HEK293T (cell line): ENCODE measurements around the gene CHRNA3.

Experiments used
- CTCF ChIA-PET: fragments of 350-600 bp; formaldehyde crosslinking; extraction: SDS; loops from one replicate; lab custom pipeline; 2021; ENCODE audit warnings: antibody characterized with exemption, inconsistent platforms; lab: Yijun Ruan, JAX
- POLR2A ChIA-PET: fragments of 350-600 bp; formaldehyde crosslinking; extraction: SDS; loops from one replicate; lab custom pipeline; 2020; ENCODE audit warnings: antibody characterized with exemption, inconsistent platforms; lab: Yijun Ruan, JAX
- DNase-seq: peaks from one replicate; pipeline ENCODE4 v3.0.0; 2012; ENCODE audit warnings: mixed read lengths; ENCODE audit errors: extremely low spot score
- ARNT ChIP-seq: fragments of 450-650 bp; IDR thresholded peaks from 2 replicates; pipeline ENCODE4 v1.6.1; 2017; ENCODE audit warnings: mild to moderate bottlenecking
- BHLHE40 ChIP-seq: fragments of 450-650 bp; IDR thresholded peaks from 2 replicates; pipeline ENCODE4 v1.6.1; 2016; ENCODE audit warnings: mild to moderate bottlenecking, moderate library complexity, borderline replicate concordance
- CTBP1 ChIP-seq: fragments of 450-650 bp; IDR thresholded peaks from 2 replicates; pipeline ENCODE4 v1.6.1; 2016; ENCODE audit warnings: borderline replicate concordance
- ELF4 ChIP-seq: fragments of 450-650 bp; IDR thresholded peaks from 2 replicates; pipeline ENCODE4 v1.6.1; 2017; ENCODE audit warnings: antibody characterized with exemption
- FOXA1 ChIP-seq: fragments of 450-650 bp; IDR thresholded peaks from 2 replicates; pipeline ENCODE4 v1.6.1; 2016; ENCODE audit warnings: mild to moderate bottlenecking
- FOXK2 ChIP-seq: fragments of 450-650 bp; IDR thresholded peaks from 2 replicates; pipeline ENCODE4 v1.6.1; 2016; ENCODE audit warnings: mild to moderate bottlenecking
- FOXM1 ChIP-seq: fragments of 450-650 bp; IDR thresholded peaks from 2 replicates; pipeline ENCODE4 v1.6.1; 2017; ENCODE audit warnings: mild to moderate bottlenecking, borderline replicate concordance
- HDGF ChIP-seq: fragments of 450-650 bp; IDR thresholded peaks from 2 replicates; pipeline ENCODE4 v1.6.1; 2017; ENCODE audit warnings: antibody characterized with exemption, borderline replicate concordance
- L3MBTL2 ChIP-seq: fragments of 450-650 bp; conservative IDR thresholded peaks from 2 replicates; pipeline ENCODE4 v1.6.1; 2016; ENCODE audit warnings: mild to moderate bottlenecking
- LEF1 ChIP-seq: fragments of 450-650 bp; IDR thresholded peaks from 2 replicates; pipeline ENCODE4 v1.6.1; 2017; ENCODE audit warnings: mild to moderate bottlenecking, borderline replicate concordance
- NFRKB ChIP-seq: fragments of 450-650 bp; IDR thresholded peaks from 2 replicates; pipeline ENCODE4 v1.6.1; 2016; ENCODE audit warnings: mild to moderate bottlenecking, moderate library complexity
- SP1 ChIP-seq: fragments of 450-650 bp; IDR thresholded peaks from 2 replicates; pipeline ENCODE4 v1.6.1; 2017
- SUZ12 ChIP-seq: fragments of 450-650 bp; IDR thresholded peaks from 2 replicates; pipeline ENCODE4 v1.6.1; 2016; ENCODE audit warnings: mild to moderate bottlenecking
- TARDBP ChIP-seq: fragments of 450-650 bp; IDR thresholded peaks from 2 replicates; pipeline ENCODE4 v1.6.1; 2016
- ZNF384 ChIP-seq: fragments of 450-650 bp; IDR thresholded peaks from 2 replicates; pipeline ENCODE4 v1.6.1; 2016
- TF ChIP-seq, protein P1 (sequence below): fragments of 450-650 bp; IDR thresholded peaks from 2 replicates; pipeline ENCODE4 v1.6.1; 2016

Gene CHRNA3

DNA sequence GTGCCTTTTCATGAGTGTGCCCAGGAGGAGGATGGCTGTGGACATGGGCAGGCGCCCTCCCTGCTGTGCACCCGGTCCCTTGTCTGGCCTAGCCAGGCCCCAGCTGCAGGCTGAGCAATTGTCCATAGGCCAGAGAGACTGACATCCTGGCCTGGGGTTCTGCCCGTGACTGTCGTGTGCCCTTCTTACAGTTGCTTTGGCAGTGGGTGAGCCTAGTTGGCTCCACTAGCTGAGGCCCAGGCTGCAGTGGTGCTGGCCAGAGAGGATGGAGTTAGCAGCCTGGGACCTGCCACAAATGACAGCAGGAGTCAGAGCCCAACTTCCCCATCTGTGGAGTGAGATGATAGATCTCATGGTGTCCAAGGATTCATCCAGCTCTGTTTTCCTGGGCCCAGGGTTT, 29.2 kb upstream of the CHRNA3 start:
- DNase-seq: no peak
- CTCF ChIA-PET: no interaction called here
- no peak for TF ChIP-seq HDGF
- TF ChIP-seq, protein P1, sequence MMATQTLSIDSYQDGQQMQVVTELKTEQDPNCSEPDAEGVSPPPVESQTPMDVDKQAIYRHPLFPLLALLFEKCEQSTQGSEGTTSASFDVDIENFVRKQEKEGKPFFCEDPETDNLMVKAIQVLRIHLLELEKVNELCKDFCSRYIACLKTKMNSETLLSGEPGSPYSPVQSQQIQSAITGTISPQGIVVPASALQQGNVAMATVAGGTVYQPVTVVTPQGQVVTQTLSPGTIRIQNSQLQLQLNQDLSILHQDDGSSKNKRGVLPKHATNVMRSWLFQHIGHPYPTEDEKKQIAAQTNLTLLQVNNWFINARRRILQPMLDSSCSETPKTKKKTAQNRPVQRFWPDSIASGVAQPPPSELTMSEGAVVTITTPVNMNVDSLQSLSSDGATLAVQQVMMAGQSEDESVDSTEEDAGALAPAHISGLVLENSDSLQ: no peak
- no peak for TF ChIP-seq NFRKB
- TF ChIP-seq FOXK2: no peak
- no peak for TF ChIP-seq ELF4
- no peak for TF ChIP-seq CTBP1
- no peak for TF ChIP-seq SP1
- TF ChIP-seq BHLHE40: no peak
- no peak for TF ChIP-seq ARNT
- no peak for TF ChIP-seq FOXA1
- TF ChIP-seq L3MBTL2: no peak
- TF ChIP-seq SUZ12: no peak
- POLR2A ChIA-PET: no interaction called here

DNA sequence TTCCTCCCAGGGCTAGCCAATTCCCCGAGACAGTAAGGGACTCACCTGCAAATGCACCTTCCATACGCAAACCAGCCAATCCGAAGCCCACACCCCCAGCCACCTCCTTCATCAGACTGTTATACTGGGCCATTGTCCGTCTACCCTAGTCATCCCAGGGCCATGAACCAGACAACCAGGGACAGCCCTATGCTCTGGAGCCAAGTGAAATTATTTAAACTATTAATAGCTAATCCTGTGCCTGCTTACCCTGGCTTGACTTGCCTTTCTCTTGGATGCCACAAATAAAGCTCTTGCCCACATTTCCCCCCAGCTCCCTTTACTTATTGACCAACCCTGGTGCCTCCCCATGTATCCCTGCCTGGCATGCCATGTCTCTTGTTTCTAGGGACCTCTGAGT, 24.2 kb upstream of the CHRNA3 start:
- TF ChIP-seq FOXM1: no peak
- TF ChIP-seq FOXK2: no peak
- TF ChIP-seq, protein P1: no peak
- no peak for TF ChIP-seq SP1
- no peak for TF ChIP-seq LEF1
- TF ChIP-seq ARNT: no peak
- no peak for TF ChIP-seq L3MBTL2
- no peak for TF ChIP-seq TARDBP
- no peak for TF ChIP-seq FOXA1
- no peak for TF ChIP-seq ELF4
- no peak for TF ChIP-seq NFRKB
- no peak for TF ChIP-seq SUZ12
- no peak for TF ChIP-seq HDGF
- no peak for TF ChIP-seq ZNF384
- no peak for TF ChIP-seq CTBP1
- TF ChIP-seq BHLHE40: no peak
- ChIA-PET POLR2A (no interaction called here), CTCF (interaction anchor here (0.6 kb wide), 1 partner anchor 57 kb away, joined by 3 read pairs; no protein-coding TSS in a partner anchor)
- no peak for DNase-seq

DNA sequence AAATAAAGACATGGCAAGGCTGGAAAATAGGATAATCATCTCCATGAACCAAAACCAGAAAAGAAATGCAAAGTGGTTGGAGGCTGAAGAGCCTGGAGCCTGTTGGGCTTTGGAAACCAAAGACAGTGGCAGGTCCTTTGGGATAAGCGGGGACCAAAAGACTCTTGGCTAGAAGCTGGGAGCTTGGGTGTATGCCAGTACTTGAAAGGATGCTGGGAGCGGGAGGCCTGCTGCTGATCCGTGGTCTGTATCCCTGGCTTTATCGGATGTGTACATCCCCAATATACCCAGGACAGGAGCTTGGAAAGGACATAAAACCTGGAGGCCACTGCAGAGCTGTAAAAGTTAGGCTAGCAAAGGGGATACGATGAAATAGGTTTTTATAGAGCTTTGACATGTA, 21.5 kb upstream of the CHRNA3 start:
- TF ChIP-seq CTBP1 (no peak), ARNT (no peak), HDGF (no peak), L3MBTL2 (no peak), LEF1 (no peak), FOXK2 (no peak), FOXM1 (no peak), SUZ12 (no peak), TARDBP (no peak), BHLHE40 (no peak), FOXA1 (no peak)
- TF ChIP-seq, protein P1: no peak
- no peak for DNase-seq
- ChIA-PET CTCF (interaction anchor here (1.0 kb wide), 1 partner anchor 11 kb away, joined by 3 read pairs; no protein-coding TSS in a partner anchor), POLR2A (no interaction called here)

DNA sequence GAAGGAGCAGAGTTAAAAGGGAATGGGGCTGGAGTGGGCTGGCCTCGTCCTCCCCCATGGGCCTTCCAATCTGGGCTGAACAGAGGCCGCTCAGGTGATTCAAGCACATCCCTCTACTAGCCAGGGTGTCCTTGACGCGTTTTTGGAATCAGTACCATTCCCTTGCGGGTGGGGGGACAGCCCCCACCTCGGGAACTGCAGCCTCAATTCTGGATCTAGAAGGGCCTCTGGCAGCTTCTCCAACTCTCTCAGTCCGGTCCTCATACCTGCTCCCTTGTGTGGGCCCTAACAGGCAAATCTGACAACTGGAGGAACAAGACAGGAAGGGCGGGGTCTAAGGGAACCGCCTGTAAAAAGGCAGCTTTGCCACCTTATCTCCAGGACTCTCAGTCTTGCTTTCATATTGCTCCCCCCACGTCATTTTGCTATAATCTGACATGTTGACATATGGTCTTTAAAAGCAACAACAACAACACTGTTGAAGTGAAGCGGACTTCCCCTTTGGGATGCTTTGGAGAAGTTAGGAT, 21.0 kb upstream of the CHRNA3 start:
- TF ChIP-seq BHLHE40: no peak
- no peak for TF ChIP-seq SP1
- TF ChIP-seq TARDBP: no peak
- no peak for TF ChIP-seq FOXA1
- no peak for TF ChIP-seq FOXK2
- TF ChIP-seq FOXM1: no peak
- no peak for TF ChIP-seq CTBP1
- TF ChIP-seq ELF4: no peak
- no peak for TF ChIP-seq SUZ12
- TF ChIP-seq ARNT: no peak
- no peak for TF ChIP-seq ZNF384
- TF ChIP-seq NFRKB: no peak
- no peak for DNase-seq
- ChIA-PET CTCF (no interaction called here), POLR2A (no interaction called here)

DNA sequence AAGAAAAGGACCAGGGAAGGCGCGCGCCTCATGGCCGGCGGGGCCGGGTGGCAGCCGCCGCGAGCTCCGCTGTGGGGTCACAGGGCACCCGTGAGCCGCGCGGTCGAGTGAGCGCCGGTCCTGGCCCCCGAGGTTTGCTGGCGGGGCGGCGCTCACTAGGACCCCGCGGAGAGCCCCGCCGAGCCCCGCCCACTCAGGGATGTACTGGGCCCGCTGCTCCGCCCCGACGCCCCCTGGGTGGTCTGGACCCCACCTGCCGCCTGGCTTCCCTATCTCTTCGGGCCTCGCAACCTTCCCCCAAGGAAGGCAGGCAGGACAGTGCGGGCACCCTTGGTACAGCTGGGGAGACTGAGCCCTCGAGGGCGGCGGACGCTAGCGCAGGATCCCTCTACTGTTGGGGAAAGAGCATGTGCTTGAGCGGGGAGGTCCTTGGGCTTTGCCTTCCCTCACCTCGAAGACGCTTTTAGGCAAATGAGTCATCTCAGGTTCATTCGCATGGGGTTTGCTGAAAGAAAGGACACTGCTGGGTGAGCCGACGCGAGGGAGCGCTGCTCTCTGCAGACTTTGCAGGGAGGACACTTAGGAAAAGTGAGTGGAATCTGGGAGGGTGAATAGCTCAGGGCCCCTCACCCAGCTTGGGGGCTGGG, 20.4 kb upstream of the CHRNA3 start, which contains the start of gene CHRNB4:
TSS of gene CHRNB4 (minus strand) at position 109 of the 647 bp plus-strand sequence. CDS start at position 32, 77 bp downstream.
- DNase-seq: peak; percentile 49
- ChIA-PET POLR2A (no interaction called here), CTCF (interaction anchor here (1.3 kb wide), 1 partner anchor 114 kb away, joined by 3 read pairs; no protein-coding TSS in a partner anchor)
- TF ChIP-seq L3MBTL2 (peak; percentile 75), ELF4 (no peak)

DNA sequence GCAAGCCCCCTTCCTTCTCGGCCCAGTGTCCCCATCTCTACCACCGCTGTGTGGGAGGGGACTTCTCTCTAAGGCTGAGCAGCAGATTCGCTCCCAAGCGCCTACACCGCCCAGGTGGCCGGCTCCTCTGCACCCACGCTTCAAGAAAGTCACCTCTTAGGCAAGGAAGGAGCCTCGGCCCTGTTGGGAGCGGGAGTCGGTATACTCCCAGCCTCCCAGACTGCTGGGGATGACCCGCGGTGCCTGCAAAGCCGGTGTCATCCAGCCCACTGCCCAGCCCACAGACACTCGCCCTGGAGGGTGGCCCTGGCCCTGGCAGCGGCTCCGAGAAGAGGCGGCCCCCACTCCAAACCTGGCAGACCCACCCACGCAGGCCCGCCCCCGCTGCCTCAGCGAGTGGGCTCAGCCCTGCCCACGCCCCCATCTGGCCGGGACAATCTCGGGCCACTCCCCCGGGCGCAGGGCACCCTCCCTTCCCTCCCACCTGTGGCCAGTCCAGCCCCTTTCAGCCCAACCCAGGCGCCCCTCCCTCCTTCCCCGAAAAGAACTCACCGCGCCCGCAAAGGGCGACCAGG, 19.8 kb upstream of the CHRNA3 start:
- ChIA-PET POLR2A (no interaction called here), CTCF (interaction anchor here (1.3 to 2.7 kb wide), 4 partner anchors 10 to 114 kb away, joined by 3 to 29 read pairs (median 7); no protein-coding TSS in a partner anchor)
- no peak for DNase-seq
- TF ChIP-seq ARNT (no peak), BHLHE40 (no peak), ELF4 (no peak), HDGF (no peak)
